Measurements from ENCODE around the gene UTP14A.
"Not testable (repeated sequence)": the region's sequence is repeated elsewhere in the genome, so short reads cannot be mapped to it uniquely, and the experiment has no call there.

The UTP14A gene, protein sequence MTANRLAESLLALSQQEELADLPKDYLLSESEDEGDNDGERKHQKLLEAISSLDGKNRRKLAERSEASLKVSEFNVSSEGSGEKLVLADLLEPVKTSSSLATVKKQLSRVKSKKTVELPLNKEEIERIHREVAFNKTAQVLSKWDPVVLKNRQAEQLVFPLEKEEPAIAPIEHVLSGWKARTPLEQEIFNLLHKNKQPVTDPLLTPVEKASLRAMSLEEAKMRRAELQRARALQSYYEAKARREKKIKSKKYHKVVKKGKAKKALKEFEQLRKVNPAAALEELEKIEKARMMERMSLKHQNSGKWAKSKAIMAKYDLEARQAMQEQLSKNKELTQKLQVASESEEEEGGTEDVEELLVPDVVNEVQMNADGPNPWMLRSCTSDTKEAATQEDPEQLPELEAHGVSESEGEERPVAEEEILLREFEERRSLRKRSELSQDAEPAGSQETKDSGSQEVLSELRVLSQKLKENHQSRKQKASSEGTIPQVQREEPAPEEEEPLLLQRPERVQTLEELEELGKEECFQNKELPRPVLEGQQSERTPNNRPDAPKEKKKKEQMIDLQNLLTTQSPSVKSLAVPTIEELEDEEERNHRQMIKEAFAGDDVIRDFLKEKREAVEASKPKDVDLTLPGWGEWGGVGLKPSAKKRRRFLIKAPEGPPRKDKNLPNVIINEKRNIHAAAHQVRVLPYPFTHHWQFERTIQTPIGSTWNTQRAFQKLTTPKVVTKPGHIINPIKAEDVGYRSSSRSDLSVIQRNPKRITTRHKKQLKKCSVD

DNA sequence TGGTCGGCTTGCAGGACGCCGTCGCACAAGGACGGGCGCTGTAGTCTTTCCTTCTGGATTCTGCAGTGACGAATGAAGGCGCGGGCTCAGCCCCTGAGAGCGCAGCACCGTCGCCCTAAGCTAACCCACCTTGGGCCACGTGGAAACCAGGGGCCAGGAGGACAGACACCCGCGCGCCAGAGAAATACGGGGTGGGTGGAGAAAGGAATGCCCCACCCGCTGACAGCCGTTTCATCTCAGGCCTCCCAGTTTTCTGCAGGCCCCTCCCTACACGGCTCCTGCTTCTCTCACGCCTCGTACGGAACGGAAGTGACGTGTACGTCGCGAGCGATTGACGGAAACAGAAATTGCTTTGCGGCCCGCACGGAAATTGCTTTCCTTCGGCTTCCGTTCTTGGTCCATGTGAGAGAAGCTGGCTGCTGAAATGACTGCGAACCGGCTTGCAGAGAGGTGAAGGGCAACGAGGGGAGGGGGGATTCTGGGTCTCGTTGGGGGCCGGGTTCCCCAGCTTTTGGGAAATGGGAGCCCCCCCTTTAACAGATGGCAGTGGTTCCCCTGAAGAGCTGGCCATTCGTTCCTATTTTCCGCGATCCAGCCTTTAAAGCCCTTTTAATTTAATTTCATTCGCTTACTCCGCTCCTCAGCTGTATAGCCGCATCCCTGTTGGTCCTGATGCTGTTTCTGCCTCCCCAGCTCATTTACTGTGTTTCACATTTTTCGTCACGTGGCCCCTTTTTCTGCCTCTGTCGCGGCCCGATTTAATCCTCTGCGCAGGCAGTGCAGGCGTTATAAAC, at the start of gene UTP14A:
Gene UTP14A, plus strand, starts transcription at position 378 of the 794 bp plus-strand sequence. Its CDS starts 47 bp downstream, at position 425.
- peak; percentile 74 to 89 for DNase-seq

DNA sequence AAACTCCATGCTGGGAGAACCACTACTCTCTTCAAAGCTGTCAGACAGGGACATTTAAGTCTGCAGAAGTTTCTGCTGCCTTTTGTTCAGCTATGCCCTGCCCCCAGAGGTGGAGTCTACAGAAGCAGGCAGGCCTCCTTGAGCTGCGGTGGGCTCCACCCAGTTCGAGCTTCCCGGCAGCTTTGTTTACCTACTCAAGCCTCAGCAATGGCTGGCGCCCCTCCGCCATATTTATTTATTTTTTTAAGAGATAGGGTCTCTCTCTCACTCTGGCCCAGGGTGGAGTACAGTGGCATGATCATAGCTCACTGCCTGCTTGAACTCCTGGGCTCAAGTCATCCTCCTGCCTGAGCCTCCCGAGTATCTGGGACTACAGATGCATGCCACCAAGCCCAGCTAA, 46.8 kb upstream of the UTP14A start:
- DNase-seq, result not testable (repeated sequence)

GRCh38 chrX:129866321-129866720, 39.6 kb upstream of the UTP14A start:
- not testable (repeated sequence) for DNase-seq

- DNase-seq, result no peak
These were observed 33.4 kb upstream of the UTP14A start for GRCh38 chrX:129872524-129872923.

DNA sequence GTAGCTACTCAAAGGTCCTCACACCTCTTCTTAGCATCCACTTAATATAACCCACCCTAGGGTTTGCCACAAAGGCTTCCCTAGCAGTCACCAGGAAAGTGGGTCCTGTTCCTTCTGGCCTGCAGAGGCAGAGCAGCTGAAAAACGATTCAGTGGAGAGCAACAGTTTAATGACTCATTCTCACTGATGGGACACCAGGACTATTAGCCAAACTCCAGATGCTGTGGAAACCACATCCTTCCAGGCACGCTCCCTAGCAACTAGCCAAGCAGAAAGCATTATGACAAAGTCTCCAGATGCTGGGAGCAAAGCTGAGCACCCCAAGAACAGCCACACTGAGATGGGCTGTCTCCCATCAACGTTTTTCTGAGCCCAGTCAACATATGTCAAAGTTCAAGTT, 30.3 kb upstream of the UTP14A start:
- no peak for DNase-seq

DNA sequence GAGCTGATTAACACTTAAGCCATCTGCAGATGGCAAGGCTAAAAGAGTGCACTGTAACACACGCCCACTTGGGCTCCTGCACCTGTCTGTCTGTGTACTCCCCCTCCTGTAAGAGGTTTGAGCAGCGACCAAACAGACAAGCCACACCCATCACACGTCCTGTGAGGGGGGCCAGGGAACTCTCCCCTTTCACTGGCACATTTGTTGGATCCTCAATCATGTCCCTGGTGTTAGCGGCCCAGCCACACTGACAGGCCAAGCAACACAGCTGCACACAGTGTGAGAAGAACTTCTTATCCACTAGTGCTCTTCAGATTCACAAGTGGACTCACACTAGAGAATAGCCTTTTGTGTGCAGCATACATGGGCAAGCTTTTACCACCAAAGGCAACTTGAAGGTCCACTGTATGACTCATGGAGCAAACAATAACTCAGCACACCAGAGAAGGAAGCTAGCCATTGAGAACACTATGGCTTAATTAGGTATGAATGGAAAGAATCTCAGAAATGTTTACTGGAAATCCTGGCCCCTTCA, 29.1 kb upstream of the UTP14A start:
- DNase-seq, result peak; percentile 36 to 52

- DNase-seq, result no peak
These were observed 28.6 kb upstream of the UTP14A start for GRCh38 chrX:129877401-129877800.

DNA sequence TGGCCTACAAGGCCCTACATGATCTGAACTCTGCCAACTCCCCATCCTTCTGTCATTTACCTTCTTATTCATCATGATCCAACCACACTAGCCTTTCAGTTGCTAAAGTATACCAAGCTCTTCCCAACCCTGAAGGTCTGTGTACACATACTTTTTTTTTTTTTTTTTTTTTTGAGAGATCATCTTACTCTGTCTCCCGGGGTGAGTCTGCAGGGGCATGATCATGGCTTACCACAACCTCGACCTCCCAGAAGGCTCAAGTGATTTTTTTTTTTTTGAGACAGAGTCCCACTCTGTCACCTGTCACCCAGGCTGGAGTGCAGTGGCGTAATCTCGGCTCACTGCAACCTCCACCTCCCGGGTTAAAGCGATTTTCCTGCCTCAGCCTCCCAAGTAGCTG, 5.9 kb upstream of the UTP14A start:
- no peak for DNase-seq

GRCh38 chrX:129908636-129909035, 2.7 kb downstream of the UTP14A start:
- DNase-seq, result no peak

DNA sequence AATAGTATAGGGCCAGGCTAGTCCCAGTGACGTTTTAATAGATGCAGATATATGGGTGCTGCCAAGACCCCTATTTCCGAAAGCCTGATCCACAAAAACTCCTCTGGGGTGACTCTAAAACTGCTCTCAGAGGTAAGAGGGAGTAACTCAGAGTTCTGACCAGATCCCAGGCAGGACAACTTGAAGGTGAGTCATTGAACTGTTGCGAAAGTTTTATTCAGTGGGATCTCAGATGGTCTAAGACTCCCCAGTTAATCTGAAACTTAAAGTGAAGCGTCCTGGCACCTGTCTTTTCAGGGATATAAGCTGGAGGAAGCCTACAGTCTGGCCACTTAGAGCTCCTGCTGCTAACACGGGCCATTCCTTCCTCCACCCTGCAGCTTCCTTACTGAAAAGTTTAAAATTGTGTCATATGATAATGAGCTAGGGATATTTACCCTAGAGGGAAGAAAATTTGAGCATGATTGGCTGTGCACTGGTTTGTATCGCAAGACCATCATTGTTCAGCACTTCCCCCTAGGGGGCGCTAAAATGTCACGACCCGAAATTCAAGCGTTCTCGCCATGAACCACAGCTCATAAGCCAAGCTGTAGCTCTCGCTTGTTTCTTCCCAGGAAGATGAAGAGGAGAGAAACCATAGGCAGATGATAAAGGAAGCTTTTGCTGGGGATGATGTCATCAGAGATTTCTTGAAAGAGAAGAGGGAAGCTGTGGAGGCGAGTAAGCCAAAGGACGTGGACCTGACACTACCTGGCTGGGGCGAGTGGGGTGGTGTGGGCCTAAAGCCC, 19.5 kb downstream of the UTP14A start:
- peak in 1 of 2 experiments; percentile 16 for DNase-seq

- DNase-seq, result no peak
These were observed 25.0 kb downstream of the UTP14A start for GRCh38 chrX:129930941-129931410.

DNA sequence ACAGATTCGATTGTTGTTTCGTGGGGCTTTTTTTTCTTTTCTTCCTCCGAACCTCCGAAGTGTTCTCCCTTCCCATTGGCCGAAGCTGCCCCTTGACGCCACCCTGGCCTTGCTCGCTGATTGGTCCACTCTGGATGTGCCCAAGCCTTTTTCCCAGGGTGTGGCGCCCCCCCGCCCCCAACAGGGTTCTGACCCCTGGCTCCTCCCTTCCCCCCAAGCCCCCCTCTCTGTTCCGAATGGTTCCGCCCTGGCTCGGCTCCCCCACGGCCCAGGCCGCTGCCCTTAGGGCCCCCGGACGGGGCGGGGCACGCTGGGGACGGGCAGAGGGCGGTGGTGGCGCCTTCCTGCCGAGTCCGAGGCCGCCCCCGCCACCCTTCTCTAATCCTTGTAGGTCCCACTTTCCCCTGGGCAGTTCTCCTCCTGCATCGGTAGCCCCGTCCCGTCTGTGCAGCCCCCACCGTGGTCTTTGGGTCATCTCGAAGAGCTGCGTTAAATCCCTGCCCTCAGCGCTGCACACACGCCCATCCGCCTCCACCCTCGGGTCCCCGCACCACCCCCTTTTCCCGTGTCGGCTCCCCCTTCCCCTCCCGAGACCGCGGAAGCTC, 25.5 kb downstream of the UTP14A start:
- DNase-seq, result peak in 1 of 2 experiments; percentile 47

GRCh38 chrX:129932016-129932820, 26.3 kb downstream of the UTP14A start:
- DNase-seq, result peak; percentile 41 to 68

GRCh38 chrX:129932821-129933321, 26.9 kb downstream of the UTP14A start:
- DNase-seq, result no peak

- DNase-seq, result no peak
These were observed 27.7 kb downstream of the UTP14A start for GRCh38 chrX:129933700-129934099.

GRCh38 chrX:129934461-129934860, 28.5 kb downstream of the UTP14A start:
- no peak for DNase-seq

DNA sequence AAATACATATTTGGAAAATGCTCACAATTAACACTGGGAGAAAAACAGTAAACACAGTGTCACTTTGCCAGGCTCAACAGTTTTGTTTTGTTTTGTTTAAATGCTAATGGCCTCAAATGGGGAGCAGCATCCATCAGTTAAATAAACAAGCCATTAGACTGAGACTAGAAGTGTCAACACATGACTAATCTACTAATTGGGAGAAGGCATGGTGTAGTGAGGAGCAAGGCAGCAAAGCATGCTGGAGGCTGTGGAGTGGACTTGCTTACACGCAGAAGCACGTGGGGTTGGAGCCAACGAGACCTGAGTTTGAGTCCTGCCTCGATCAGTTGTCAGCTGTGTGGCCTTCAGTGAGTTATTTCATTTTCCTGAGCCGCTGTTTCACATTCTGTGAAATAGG, 29.0 kb downstream of the UTP14A start:
- no peak for DNase-seq

DNA sequence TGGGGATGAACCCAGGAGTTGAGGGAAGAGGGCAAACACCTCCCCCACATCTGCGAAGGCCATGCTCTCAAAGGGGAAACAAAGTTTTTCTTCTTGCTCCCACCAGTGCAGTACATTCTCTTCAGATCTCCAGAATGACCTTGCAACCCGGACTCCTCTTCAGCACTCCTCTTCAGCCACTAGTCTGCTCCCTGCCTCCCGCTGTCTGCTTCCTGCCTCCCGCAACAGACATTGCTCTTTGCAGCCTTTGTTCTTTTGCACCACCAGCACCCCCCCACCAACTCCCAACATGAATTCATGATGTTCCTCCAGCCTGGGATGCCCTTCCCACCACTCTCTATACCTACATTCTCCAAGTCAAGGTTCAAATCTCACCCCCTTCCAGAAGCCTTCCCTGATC, 32.1 kb downstream of the UTP14A start:
- no peak for DNase-seq

- DNase-seq, result no peak
These were observed 34.0 kb downstream of the UTP14A start for GRCh38 chrX:129939986-129940385.

GRCh38 chrX:129940721-129941120, 34.8 kb downstream of the UTP14A start:
- no peak for DNase-seq

Data from NCI-H187 (cell line).